ENCODE data around the gene ZNF668. TPM values are rescaled to one million over a fixed set of nuclear protein-coding genes. Genes with fewer than 3 reads are reported as not detected.
A peak's percentile ranks its signal among the peaks of the same experiment; 100 is the strongest.

ZNF668 gene
- 10 to 100 TPM; 12.1 to 14.6 TPM for total RNA-seq
- long read RNA-seq, donor 1, transcript ZNF668-207 (3 exons, 2,396 nt) = major isoform, 7 of 15 reads
- long read RNA-seq, donor 1, partial matches to known transcripts = 3 of 15 reads
- long read RNA-seq, donor 1, other reads (novel, unspliced or antisense) = 3 of 15 reads
- long read RNA-seq, donor 2, transcript ZNF668-209 (4 exons, 2,469 nt) = minor isoform, 5 of 87 reads
- long read RNA-seq, donor 2, transcript ZNF668-207 (3 exons, 2,396 nt) = major isoform, 37 of 87 reads
- long read RNA-seq, donor 2, transcript ZNF668-201 (3 exons, 2,762 nt) = minor isoform, 19 of 87 reads
- long read RNA-seq, donor 2, partial matches to known transcripts = 23 of 87 reads
- long read RNA-seq, donor 2, other reads (novel, unspliced or antisense) = 3 of 87 reads

GRCh38 chr16:31073970-31074813 lies at the start of gene ZNF668, which contains the start of gene ZNF646:
Gene ZNF668 (minus strand): TSS chr16:31074240. CDS start chr16:31064459, 9,781 bp downstream.
Gene ZNF646 (plus strand): TSS chr16:31074422. CDS start chr16:31076325, 1,903 bp downstream.
- DNase-seq (ENCODE audit: low spot score) = peak; percentile 99
- intact Hi-C loops (cut with DNase I) = no loop called here

DNA sequence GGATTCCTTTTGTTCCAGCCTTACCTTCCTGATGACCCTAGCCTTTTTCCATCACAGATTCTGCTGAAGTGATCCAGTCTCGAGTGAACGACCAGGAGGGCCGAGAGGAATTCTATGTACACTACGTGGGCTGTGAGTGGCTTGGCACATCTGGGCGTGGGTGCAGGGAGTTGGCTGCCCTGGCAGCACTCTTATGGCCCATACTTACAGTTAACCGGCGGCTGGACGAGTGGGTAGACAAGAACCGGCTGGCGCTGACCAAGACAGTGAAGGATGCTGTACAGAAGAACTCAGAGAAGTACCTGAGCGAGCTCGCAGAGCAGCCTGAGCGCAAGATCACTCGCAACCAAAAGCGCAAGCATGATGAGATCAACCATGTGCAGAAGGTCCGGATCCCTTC lies 46.1 kb upstream of the ZNF668 start:
- intact Hi-C loops (cut with DNase I) = no loop called here
- no peak for DNase-seq (ENCODE audit: low spot score)

GRCh38 chr16:31118223-31119155 lies 44.4 kb upstream of the ZNF668 start:
- intact Hi-C loops (cut with DNase I) = no loop called here
- DNase-seq (ENCODE audit: low spot score) = no peak

- intact Hi-C loops (cut with DNase I) = no loop called here
- peak; percentile 99 for DNase-seq (ENCODE audit: low spot score)
These were observed 43.6 kb upstream of the ZNF668 start, which contains the start of gene KAT8 for GRCh38 chr16:31117384-31118222. Gene KAT8 (plus strand): TSS chr16:31117664. CDS start chr16:31117682, 18 bp downstream.

- intact Hi-C loops (cut with DNase I) = no loop called here
- no peak for DNase-seq (ENCODE audit: low spot score)
These were observed 40.4 kb upstream of the ZNF668 start for GRCh38 chr16:31114468-31114867.

DNA sequence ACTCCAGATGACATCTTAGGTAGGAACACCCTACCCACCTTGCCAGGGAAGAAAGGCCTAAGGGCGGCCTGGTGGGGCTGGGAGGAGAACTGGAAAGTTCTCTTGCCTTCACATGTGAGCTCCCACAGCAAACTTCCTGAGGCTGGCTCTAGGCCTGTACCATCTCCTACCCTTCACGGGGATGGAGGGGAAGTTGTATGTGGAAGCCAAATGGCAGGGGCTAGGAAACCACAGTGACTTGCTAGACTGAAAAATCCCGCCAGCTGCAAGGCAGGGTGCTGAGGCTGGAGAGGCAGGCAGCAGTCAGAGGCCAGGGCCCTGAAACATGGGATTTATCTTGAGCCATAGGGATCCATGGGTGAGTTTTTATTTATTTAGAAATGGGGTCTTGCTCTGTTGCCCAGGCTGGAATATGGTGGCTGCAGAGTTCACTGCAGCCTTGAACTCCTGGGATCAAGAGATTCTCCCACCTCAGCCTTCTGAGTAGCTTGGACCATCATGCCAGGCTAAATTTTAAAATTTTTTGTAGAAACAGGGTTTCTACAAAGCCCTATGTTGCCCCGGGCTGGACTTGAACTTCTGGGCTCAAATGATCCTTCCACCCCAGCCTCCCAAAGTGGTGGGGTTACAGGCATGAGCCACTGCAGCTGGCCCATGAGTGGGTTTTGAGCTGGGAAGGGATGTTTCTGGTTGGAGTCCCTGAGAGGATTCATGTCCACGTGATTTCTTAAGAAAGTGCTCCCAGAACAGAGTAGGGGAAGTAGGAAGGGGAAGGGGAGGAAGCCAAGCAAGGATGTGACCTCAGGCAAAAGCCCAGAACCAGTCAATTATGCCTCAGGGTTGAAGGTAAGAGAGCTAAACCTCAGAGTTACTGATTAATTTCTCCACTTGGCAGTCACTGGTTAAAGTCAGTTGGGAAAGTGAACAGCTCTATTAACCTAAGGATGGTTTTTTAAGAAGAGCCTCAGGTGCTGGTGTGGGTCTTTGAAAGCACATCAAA lies 39.4 kb upstream of the ZNF668 start:
- no peak for DNase-seq (ENCODE audit: low spot score)
- intact Hi-C loops (cut with DNase I) = no loop called here

DNA sequence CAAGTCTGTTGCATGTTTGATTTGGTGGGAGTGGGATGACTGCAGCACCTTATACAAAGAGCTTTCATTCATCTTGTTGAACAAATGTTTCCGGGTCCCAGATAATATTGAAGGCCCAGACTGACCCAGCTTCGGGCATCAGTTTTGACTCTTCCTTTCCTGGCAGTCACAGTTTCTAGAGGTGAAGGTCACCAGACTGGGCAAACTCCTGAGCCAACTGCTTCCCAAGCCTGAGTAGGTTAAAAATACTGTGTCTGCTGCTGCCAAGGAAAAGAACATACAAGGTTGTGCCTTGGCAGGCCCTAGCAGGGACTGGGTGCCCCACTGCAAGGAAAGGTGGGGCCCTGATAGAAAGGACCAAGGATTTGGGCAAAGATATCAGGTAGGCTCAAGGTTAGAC lies 38.7 kb upstream of the ZNF668 start:
- intact Hi-C loops (cut with DNase I) = no loop called here
- DNase-seq (ENCODE audit: low spot score) = no peak

DNA sequence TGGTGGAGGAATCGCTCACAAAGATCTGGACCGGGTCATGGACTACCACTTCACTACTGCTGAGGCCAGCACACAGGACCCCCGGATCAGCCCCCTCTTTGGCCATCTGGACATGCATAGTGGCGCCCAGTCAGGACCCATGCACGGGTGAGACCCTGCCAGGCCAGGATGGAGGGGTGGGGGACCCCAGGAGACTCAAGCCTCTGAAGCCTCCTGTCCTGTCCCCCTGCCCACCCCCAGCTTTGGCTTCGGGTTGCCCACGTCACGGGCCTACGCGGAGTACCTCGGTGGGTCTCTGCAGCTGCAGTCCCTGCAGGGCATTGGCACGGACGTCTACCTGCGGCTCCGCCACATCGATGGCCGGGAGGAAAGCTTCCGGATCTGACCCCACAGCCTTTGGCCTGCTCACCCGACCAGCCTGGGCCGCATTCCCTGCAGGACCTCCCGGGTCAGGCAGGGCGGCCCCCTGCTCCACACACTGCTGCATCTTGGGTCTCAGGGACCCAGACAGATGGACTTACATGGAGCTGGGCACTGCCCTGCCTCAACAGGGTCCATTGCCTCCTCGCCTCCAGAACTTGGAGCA lies 37.9 kb upstream of the ZNF668 start:
- intact Hi-C loops (cut with DNase I) = no loop called here
- DNase-seq (ENCODE audit: low spot score) = no peak

GRCh38 chr16:31110106-31111034 lies 36.3 kb upstream of the ZNF668 start:
- intact Hi-C loops (cut with DNase I) = no loop called here
- no peak for DNase-seq (ENCODE audit: low spot score)

GRCh38 chr16:31109622-31110021 lies 35.6 kb upstream of the ZNF668 start:
- no peak for DNase-seq (ENCODE audit: low spot score)
- intact Hi-C loops (cut with DNase I) = no loop called here

DNA sequence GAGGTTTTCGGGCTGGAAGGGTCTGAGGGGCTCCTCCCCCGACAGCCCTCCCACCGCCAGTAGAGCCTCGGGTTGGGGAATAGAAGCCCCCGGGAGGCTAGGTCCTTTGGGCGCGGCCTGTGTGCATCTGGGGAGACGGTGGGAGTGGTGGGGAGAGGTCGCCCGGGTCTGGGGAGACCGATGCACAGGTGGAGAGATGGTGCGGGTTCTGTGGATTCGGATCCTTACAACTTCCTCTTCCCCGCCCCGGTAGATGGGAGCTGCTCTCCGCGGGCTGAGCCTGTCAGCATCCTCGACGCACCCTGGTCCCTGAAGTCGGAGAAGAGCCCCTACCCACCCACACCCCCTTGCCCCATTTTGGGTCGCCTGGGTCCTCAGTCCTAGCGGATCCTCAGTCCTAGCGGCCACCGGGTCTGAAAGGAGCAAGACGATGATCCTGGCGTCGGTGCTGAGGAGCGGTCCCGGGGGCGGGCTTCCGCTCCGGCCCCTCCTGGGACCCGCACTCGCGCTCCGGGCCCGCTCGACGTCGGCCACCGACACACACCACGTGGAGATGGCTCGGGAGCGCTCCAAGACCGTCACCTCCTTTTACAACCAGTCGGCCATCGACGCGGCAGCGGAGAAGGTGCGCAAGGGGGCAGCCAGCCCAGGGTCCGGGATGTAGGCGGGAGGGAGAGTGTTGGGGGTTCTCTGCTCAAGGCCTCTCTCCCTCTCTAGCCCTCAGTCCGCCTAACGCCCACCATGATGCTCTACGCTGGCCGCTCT lies 34.9 kb upstream of the ZNF668 start:
- DNase-seq (ENCODE audit: low spot score) = no peak
- intact Hi-C loops (cut with DNase I) = no loop called here

DNA sequence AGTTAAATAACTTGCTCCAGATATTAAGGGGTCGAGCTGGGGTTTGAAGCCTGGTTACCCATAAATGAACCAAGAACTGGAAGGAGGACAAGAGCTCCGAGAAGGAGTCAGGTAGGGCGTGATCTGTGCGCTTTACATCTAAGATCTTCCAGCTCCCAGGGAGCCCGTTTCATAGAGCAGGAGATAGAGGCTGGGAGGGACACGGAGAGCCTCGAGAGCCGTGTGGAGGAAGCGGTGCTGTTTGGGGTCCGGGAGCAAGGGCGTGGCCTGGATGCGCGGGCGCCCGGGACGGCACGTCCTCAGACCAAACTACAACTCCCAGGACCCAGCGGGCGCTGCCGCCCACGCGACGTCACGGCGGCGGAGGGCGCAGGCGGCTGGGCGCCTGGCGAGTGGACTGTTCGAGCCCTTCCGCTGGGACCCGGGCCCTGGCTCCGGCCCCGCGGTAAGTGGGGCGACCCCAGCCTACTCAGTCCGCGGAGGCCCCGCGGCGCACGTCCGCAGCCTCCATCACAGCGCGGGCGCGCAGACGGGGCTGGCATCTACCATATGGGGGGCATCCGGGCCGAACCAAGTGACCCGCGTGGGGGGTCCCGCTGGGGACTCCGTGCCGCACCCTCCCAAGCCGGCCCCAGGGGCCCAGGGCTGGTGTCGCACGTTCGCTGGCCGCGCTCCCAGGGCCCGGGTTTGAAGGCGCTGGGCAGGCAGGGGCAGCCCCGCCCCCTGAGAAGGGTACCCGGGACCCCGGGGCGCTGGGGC lies 34.2 kb upstream of the ZNF668 start, which contains the start of gene BCKDK:
TSS of gene BCKDK (plus strand) at position 352 of the 759 bp plus-strand sequence. CDS start 838 bp downstream, outside the sequence.
- DNase-seq (ENCODE audit: low spot score) = peak; percentile 94
- intact Hi-C loops (cut with DNase I) = no loop called here

GRCh38 chr16:31107465-31107867 lies 33.4 kb upstream of the ZNF668 start:
- no peak for DNase-seq (ENCODE audit: low spot score)
- intact Hi-C loops (cut with DNase I) = no loop called here
